LNCaP clone FGC (cell line): ENCODE data around the gene ENDOD1.
"Not testable (repeated sequence)": the region's sequence is repeated elsewhere in the genome, so short reads cannot be mapped to it uniquely, and the experiment has no call there.

ENCODE experiments used
- DNase-seq: peaks from one replicate; pipeline ENCODE4 v3.0.0-alpha.2; 2011; ENCODE audit warnings: low read depth
- H3K4me3 ChIP-seq: 2 replicates; pipeline ENCODE4 v1.5.1; 2011; ENCODE audit warnings: mild to moderate bottlenecking, low read depth, low read length, control low read depth
- TF ChIP-seq, protein P1 (sequence below): IDR thresholded peaks from 2 replicates; pipeline ENCODE4 v1.5.1; 2012; ENCODE audit warnings: mild to moderate bottlenecking; ENCODE audit not compliant: control insufficient read depth, insufficient read depth; ENCODE audit errors: extremely low read depth

ENDOD1 gene

DNA sequence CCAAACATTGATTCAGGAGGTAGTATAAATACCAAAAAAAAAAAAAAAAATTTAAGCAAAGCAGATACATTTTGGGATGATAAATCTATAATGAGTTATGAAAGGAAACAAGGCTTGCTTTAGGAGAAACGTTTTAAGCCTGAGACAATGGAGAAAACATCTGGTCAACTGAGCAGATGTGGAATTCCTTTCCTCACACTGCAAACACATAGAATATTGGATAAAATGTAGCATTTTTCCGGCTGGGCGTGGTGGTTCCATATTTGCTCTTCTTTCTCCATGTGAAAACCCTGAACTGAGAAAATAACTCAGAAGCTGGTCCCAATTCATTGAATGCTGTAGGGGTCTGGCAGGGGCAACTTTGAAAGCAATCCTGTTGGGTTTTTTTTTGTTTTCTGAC lies 33.9 kb downstream of the ENDOD1 start:
- TF ChIP-seq, protein P1, sequence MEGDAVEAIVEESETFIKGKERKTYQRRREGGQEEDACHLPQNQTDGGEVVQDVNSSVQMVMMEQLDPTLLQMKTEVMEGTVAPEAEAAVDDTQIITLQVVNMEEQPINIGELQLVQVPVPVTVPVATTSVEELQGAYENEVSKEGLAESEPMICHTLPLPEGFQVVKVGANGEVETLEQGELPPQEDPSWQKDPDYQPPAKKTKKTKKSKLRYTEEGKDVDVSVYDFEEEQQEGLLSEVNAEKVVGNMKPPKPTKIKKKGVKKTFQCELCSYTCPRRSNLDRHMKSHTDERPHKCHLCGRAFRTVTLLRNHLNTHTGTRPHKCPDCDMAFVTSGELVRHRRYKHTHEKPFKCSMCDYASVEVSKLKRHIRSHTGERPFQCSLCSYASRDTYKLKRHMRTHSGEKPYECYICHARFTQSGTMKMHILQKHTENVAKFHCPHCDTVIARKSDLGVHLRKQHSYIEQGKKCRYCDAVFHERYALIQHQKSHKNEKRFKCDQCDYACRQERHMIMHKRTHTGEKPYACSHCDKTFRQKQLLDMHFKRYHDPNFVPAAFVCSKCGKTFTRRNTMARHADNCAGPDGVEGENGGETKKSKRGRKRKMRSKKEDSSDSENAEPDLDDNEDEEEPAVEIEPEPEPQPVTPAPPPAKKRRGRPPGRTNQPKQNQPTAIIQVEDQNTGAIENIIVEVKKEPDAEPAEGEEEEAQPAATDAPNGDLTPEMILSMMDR = no peak
- no peak overlapping the region for H3K4me3 ChIP-seq
- DNase-seq = no peak

DNA sequence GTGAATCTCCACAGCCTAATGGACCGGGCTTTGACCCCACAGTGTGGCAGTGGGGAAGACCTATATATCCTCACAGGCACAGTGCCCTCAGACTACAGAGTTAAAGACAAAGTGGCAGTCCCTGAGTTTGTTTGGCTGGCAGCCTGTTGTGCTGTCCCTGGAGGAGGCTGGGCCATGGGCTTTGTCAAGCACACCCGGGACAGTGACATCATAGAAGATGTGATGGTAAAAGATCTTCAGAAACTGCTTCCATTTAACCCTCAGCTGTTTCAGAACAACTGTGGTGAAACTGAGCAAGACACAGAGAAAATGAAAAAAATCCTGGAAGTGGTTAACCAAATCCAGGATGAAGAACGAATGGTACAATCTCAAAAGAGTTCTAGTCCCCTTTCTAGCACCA lies 39.0 kb downstream of the ENDOD1 start:
- TF ChIP-seq, protein P1 = no peak
- no peak for DNase-seq
- no peak overlapping the region for H3K4me3 ChIP-seq

DNA sequence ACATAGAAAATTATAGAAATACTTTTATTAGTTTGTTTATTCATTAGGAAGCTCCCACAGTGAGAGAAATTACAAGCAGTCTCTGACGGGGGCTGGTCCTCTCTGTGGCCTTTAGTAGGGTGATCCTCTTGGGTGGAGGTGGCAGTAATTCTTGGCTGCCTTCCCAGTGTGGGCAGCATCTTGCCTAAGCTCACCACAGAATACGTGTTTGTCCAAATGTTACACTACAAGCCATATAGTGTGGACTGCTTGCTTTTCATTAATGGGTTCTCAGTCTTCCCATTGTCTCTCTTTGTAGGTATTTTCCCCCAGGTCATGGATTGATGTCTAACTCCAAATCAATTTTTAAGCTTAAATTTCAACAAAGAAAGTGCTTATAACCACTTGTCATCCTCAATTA lies 43.3 kb downstream of the ENDOD1 start:
- DNase-seq = no peak
- TF ChIP-seq, protein P1 = no peak
- H3K4me3 ChIP-seq = no peak overlapping the region

DNA sequence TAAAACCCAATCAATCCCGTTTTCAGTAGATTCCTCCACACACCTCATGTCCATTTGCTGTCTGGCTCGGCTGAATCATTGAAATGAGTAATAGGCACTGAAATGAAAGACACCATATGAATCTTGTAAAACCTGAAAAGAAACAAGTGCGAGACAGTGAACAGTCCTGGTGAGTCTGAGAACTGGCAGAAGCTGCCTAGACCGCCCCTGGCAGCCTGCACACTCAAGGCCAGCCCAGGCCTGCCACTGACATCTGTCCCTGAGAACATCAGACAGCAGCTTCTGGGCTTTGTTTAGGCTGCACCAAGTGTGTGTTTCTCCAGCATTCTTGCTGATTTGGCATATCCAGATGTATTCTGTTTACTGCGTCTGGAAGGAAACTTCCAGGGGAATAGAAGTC lies 44.8 kb downstream of the ENDOD1 start:
- H3K4me3 ChIP-seq = no peak overlapping the region
- TF ChIP-seq, protein P1 = no peak
- no peak for DNase-seq

DNA sequence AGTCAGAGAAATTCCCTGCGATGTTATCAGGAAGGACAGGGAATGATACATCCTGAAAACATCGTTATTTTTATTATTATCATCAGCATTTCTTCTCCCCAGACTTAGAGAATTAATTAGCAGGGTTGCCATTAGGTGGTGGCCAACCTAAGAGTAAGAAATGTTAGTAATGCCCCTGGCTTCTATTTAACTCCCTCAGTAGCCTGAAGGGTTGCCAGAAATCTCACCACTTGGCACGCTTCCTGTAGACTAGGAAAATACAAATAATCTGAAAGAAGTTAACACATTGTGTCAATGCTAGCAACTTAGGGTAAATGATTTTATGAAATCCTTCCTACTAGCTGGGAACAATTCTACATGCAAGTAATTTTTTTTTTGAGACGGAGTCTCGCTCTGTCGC lies 45.5 kb downstream of the ENDOD1 start:
- H3K4me3 ChIP-seq = no peak overlapping the region
- no peak for DNase-seq
- TF ChIP-seq, protein P1 = no peak

DNA sequence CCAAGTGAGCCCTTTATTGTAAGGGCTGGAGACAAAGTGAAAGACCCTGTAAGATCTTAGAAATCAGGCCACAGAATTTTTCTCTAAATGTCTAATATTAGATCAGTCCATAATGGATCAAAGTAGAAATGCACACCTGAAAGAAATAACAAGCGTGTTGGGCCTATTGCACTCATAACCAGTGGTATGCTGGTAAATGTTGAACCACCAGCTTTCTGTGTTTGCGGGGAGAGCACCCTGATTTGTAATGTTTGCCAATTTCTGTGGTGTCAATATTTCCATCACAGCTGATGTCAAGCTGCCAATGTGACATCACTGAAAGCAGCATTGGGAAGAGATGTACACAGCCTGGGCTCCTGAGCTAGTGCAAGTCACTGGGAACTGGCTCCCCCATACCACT lies 46.2 kb downstream of the ENDOD1 start:
- no peak for DNase-seq
- TF ChIP-seq, protein P1 = no peak
- no peak overlapping the region for H3K4me3 ChIP-seq

DNA sequence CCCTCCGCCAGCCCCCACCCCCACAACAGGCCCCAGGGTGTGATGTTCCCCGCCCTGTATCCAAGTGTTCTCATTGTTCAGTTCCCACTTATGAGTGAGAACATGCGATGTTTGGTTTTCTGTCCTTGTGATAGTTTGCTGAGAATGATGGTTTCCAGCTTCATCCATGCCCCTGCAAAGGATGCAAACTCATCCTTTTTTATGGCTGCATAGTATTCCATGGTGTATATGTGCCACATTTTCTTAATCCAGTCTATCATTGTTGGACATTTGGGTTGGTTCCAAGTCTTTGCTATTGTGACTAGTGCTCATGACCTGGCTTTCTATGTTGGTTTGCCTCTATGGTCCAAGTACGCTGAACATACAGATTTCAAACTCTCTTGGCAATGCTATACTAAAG lies 47.1 kb downstream of the ENDOD1 start:
- DNase-seq, H3K4me3 ChIP-seq: not testable (repeated sequence)

DNA sequence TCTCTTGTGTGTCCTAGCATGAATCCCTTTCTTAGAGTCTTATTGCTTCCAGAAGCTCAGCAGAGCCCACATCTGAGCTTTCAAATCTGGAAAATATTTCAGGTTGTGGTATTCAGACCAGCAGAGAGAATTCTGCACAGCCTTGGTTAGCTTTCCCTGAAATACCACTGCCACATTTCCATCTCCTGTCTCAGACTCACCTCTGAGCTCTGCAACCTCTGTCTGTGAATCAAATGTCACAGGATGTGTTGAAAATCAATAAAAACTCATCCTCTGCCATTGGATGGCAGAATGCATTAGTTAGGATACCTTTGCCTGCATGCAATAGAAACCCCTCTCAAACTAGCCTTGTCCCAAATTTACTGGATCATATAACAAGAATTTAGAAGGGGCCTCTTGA lies 47.7 kb downstream of the ENDOD1 start:
- no peak for DNase-seq
- TF ChIP-seq, protein P1 = no peak
- no peak overlapping the region for H3K4me3 ChIP-seq
